ENCODE measurements around the gene DNAAF5. TPM values are rescaled to one million over a fixed set of nuclear protein-coding genes. Genes with fewer than 3 reads are reported as not detected.

DNAAF5 gene
- total and polyA plus RNA-seq, 2 of the 4 experiments (the other 2 are of a cell fraction) = 12.4 to 32.6 TPM

- CTCF ChIA-PET = no interaction called here
- Histone ChIP-seq H3K4me2 (ENCODE audit: low read depth, low read length) (no peak overlapping the region), H3K79me1 (ENCODE audit: low read depth in 1 of 2, low read length in 2 of 2) (peaks cover 0 to 4% of the 10 kb centered on the region in 2 experiments; a peak in 1 of 4 replicates), H3K9ac (ENCODE audit: low read depth, low read length) (no peak overlapping the region), H3K4ac (ENCODE audit: low read depth, low read length) (no peak overlapping the region), H3K9me3 (ENCODE audit: control insufficient read depth, insufficient read depth, low read length) (no peaks in the 10 kb centered on the region), H3K27me3 (ENCODE audit: control insufficient read depth, insufficient read depth, low read length) (no peaks in the 10 kb centered on the region), H3K4me1 (ENCODE audit: control insufficient read depth, insufficient read depth, low read length) (no peaks in the 10 kb centered on the region; the same call in 1 of the 2 replicates), H4K20me1 (ENCODE audit: insufficient read depth, low read length) (no peaks in the 10 kb centered on the region), H2AK9ac (replicated peaks; ENCODE audit: low read depth, low read length, poor library complexity) (peak overlapping the region; percentile 65), H2BK120ac (ENCODE audit: low read depth, low read length) (no peak overlapping the region), H3K18ac (ENCODE audit: low read depth, low read length) (no peak overlapping the region), H3K14ac (replicated peaks; ENCODE audit: low read depth, low read length) (no peak overlapping the region), H4K8ac (ENCODE audit: low read depth in 2 of 2, low read length in 2 of 2) (no peak overlapping the region), H4K5ac (ENCODE audit: low read depth, low read length) (no peak overlapping the region), H3K4me3 (ENCODE audit: insufficient read depth, low read depth, low read length) (no peak overlapping the region), H2BK15ac (ENCODE audit: low read depth, low read length) (no peak overlapping the region), H3K23ac (ENCODE audit: low read depth, low read length) (no peak overlapping the region), H2AK5ac (ENCODE audit: low read depth, low read length) (no peak overlapping the region), H3K56ac (ENCODE audit: extremely low read depth, insufficient read depth, low read length) (no peak overlapping the region), H2BK5ac (ENCODE audit: low read depth, low read length, poor library complexity, severe bottlenecking) (no peak overlapping the region), H3K27ac (ENCODE audit: insufficient read depth, low read length) (no peak overlapping the region), H2BK20ac (ENCODE audit: low read depth, low read length) (no peak overlapping the region), H2AFZ (replicated peaks; ENCODE audit: low read length, poor library complexity) (no peak overlapping the region), H4K91ac (ENCODE audit: insufficient read depth, low read depth, low read length) (no peak overlapping the region), H3K36me3 (ENCODE audit: control insufficient read depth, insufficient read depth, low read length) (peaks cover 21% of the 10 kb centered on the region), H3K9me1 (ENCODE audit: insufficient read depth, low read length) (no peaks in the 10 kb centered on the region)
- in situ Hi-C loops (cut with MboI; ENCODE audit: low sequenced_read_pairs) = no loop called here
- dilution Hi-C loops (cut with HindIII; ENCODE audit: low sequenced_read_pairs, unreplicated experiment) = no loop called here
- WGBS, 2 experiments (ENCODE audit: extremely low coverage in 2 of 2, insufficient read length in 1 of 2) = 96% methylated on average over 8 of the region's 14 CpGs; no CpG with 5 or more reads in 1 of the 2 experiments
- POLR2A ChIA-PET (ENCODE audit: unreplicated experiment) = no interaction called here
- BruUV-seq (replicated peaks) = no TSS peak
- intact Hi-C loops (cut with micrococcal nuclease) = no loop called here
- TF ChIP-seq RCOR1 (IDR thresholded peaks at IDR 0.05; ENCODE audit: insufficient replicate concordance, low read length) (no peak), FOS (IDR thresholded peaks at IDR 0.05; ENCODE audit: low read depth, low read length) (no peak), RAD21 (IDR thresholded peaks at IDR 0.05; ENCODE audit: low read length) (no peak), NFE2L2 (IDR thresholded peaks at IDR 0.05; ENCODE audit: low read depth, low read length) (no peak), MAZ (IDR thresholded peaks at IDR 0.05; ENCODE audit: borderline replicate concordance, low read depth, low read length) (no peak), CTCF (conservative IDR thresholded peaks at IDR 0.05; ENCODE audit: low read depth, low read length) (no peak), MXI1 (IDR thresholded peaks at IDR 0.05; ENCODE audit: borderline replicate concordance, low read depth, low read length) (no peak), CEBPB (IDR thresholded peaks at IDR 0.05; ENCODE audit: low read depth, low read length) (no peak), BHLHE40 (IDR thresholded peaks at IDR 0.05; ENCODE audit: low read depth, low read length) (no peak), SMC3 (IDR thresholded peaks at IDR 0.05; ENCODE audit: low read depth, low read length) (no peak), CHD1 (IDR thresholded peaks at IDR 0.05; ENCODE audit: low read depth, low read length) (no peak), ELK1 (IDR thresholded peaks at IDR 0.05; ENCODE audit: borderline replicate concordance, low read depth, low read length) (no peak), MAFK (IDR thresholded peaks at IDR 0.05; ENCODE audit: low read depth, low read length) (no peak), POLR2A (IDR thresholded peaks at IDR 0.05; ENCODE audit: low read depth, low read length) (no peak)
- TF ChIP-seq, protein P1, sequence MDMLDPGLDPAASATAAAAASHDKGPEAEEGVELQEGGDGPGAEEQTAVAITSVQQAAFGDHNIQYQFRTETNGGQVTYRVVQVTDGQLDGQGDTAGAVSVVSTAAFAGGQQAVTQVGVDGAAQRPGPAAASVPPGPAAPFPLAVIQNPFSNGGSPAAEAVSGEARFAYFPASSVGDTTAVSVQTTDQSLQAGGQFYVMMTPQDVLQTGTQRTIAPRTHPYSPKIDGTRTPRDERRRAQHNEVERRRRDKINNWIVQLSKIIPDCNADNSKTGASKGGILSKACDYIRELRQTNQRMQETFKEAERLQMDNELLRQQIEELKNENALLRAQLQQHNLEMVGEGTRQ (IDR thresholded peaks at IDR 0.05; ENCODE audit: low read depth, low read length) = no peak
- DNase-seq (no peak), ATAC-seq (ENCODE audit: low read depth) (no peak)
These were observed 43.8 kb downstream of the DNAAF5 start for GRCh38 chr7:770336-770735.
